Measurements from ENCODE around the gene LIN7B.

Gene LIN7B

GRCh38 chr19:49128545-49129237 lies 14.5 kb downstream of the LIN7B start:
- Histone ChIP-seq H3K4me3 (peak overlapping the region; percentile 92), H3K27ac (peak overlapping the region; percentile 89), H3K9ac (ENCODE audit: insufficient read length) (peak overlapping the region; percentile 72), H3K9me3 (ENCODE audit: low read depth, low read length) (no peaks in the 10 kb centered on the region), H3K36me3 (ENCODE audit: insufficient read depth, low read length) (peaks cover 32% of the 10 kb centered on the region)
- no peak for DNase-seq (ENCODE audit: low read depth, low spot score)
- no peak for TF ChIP-seq FOXP2 (optimal IDR thresholded peaks at IDR 0.05; ENCODE audit: control extremely low read depth, extremely low read length, insufficient read depth)
- peak; percentile 58 for TF ChIP-seq POLR2AphosphoS5 (IDR thresholded peaks at IDR 0.05; ENCODE audit: borderline replicate concordance, low read depth, low read length)

DNA sequence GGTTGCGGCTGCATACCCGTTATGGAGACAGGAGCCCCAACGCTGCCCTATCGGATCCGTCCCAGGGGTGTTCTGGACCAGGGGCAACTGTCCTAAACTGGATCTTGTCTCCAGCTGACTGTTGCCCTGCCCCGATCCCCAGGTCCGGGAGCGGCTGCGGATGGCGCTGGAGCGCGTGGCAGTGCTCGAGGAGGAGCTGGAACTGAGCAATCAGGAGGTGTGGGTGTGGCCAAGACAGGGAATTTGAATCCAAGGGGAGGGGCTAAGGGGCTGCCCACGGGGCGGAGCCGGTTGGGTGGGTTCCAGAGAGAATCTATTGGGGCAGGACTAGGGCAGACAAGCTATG lies 15.0 kb downstream of the LIN7B start:
- Histone ChIP-seq H3K27ac (peak overlapping the region; percentile 89), H3K4me3 (peak overlapping the region; percentile 92), H3K36me3 (ENCODE audit: insufficient read depth, low read length) (peaks cover 38% of the 10 kb centered on the region), H3K9ac (ENCODE audit: insufficient read length) (peak overlapping the region; percentile 72), H3K9me3 (ENCODE audit: low read depth, low read length) (no peaks in the 10 kb centered on the region)
- TF ChIP-seq EZH2 (IDR thresholded peaks at IDR 0.05) (no peak), POLR2AphosphoS5 (IDR thresholded peaks at IDR 0.05; ENCODE audit: borderline replicate concordance, low read depth, low read length) (peak; percentile 51; the same call in 1 of the 2 replicates), FOXP2 (optimal IDR thresholded peaks at IDR 0.05; ENCODE audit: control extremely low read depth, extremely low read length, insufficient read depth) (no peak)
- DNase-seq (ENCODE audit: low read depth, low spot score): no peak

GRCh38 chr19:49130325-49130724 lies 16.2 kb downstream of the LIN7B start:
- no peak overlapping the region for H3K9ac ChIP-seq (ENCODE audit: insufficient read length)
- peaks cover 49% of the 10 kb centered on the region for H3K36me3 ChIP-seq (ENCODE audit: insufficient read depth, low read length)
- TF ChIP-seq FOXP2 (optimal IDR thresholded peaks at IDR 0.05; ENCODE audit: control extremely low read depth, extremely low read length, insufficient read depth) (no peak), POLR2AphosphoS5 (IDR thresholded peaks at IDR 0.05; ENCODE audit: borderline replicate concordance, low read depth, low read length) (no peak), EZH2 (IDR thresholded peaks at IDR 0.05) (no peak)
- H3K27ac ChIP-seq: no peak overlapping the region
- H3K9me3 ChIP-seq (ENCODE audit: low read depth, low read length): no peaks in the 10 kb centered on the region
- DNase-seq (ENCODE audit: low read depth, low spot score): no peak
- no peak overlapping the region for H3K4me3 ChIP-seq

DNA sequence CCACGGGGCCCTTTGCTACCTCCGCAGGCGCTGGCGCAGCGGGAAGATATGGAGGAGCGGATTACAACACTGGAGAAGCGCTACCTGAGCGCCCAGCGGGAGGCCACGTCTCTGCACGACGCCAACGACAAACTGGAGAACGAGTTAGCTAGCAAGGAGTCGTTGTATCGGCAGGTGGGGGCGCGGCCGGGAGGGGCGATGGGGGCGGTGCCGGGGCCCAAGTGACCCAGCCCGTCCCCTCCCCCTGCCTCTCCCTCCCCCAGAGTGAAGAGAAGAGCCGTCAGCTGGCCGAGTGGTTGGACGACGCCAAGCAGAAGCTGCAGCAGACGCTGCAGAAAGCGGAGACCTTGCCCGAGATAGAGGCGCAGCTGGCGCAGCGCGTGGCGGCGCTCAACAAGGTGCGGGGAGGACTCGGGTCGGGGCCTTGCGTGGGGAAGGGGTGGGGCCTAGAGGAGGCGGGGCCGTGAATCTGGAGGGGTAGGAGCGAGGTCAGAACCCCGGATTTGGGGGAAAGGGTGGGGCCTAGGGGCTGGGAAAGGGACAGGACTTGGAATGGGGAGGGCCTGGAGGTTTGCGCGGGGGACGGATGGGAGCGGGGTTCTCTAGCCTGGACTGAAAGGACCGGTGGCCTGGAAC lies 18.9 kb downstream of the LIN7B start:
- DNase-seq (ENCODE audit: low read depth, low spot score): no peak

GRCh38 chr19:49133621-49134454 lies 19.7 kb downstream of the LIN7B start:
- Histone ChIP-seq H3K9me3 (ENCODE audit: low read depth, low read length) (no peaks in the 10 kb centered on the region), H3K4me3 (no peak overlapping the region), H3K27ac (no peak overlapping the region), H3K36me3 (ENCODE audit: insufficient read depth, low read length) (peaks cover 67% of the 10 kb centered on the region), H3K9ac (ENCODE audit: insufficient read length) (no peak overlapping the region)
- DNase-seq (ENCODE audit: low read depth, low spot score): no peak
- TF ChIP-seq FOXP2 (optimal IDR thresholded peaks at IDR 0.05; ENCODE audit: control extremely low read depth, extremely low read length, insufficient read depth): no peak
- TF ChIP-seq EZH2 (IDR thresholded peaks at IDR 0.05): no peak
- TF ChIP-seq POLR2AphosphoS5 (IDR thresholded peaks at IDR 0.05; ENCODE audit: borderline replicate concordance, low read depth, low read length): no peak

More for the DNA sequence above, 18.9 kb downstream of the LIN7B start:
- H3K36me3 ChIP-seq (ENCODE audit: insufficient read depth, low read length): peaks cover 67% of the 10 kb centered on the region
- TF ChIP-seq FOXP2 (optimal IDR thresholded peaks at IDR 0.05; ENCODE audit: control extremely low read depth, extremely low read length, insufficient read depth): no peak
- TF ChIP-seq POLR2AphosphoS5 (IDR thresholded peaks at IDR 0.05; ENCODE audit: borderline replicate concordance, low read depth, low read length): no peak
- no peak for TF ChIP-seq EZH2 (IDR thresholded peaks at IDR 0.05)
- no peak overlapping the region for H3K27ac ChIP-seq
- H3K4me3 ChIP-seq: no peak overlapping the region
- H3K9ac ChIP-seq (ENCODE audit: insufficient read length): no peak overlapping the region
- no peaks in the 10 kb centered on the region for H3K9me3 ChIP-seq (ENCODE audit: low read depth, low read length)

DNA sequence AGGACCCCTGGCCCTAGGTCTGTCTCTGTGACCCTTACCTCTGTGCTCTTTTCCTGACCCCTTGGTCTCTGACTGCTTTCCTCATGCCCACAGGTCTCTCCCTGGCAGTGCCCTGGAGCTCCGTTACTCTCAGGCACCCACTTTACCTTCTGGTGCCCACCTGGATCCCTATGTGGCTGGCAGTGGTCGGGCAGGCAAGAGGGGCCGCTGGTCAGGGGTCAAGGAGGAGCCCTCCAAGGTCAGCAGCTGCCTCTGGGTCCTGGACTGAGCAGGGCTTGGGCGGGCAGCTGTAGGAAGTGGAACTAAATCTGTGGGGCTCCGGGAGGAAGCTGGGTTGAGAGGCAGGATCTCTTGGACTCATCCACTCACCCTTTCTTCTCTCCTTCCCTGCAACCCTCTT lies 21.5 kb downstream of the LIN7B start:
- H3K36me3 ChIP-seq (ENCODE audit: insufficient read depth, low read length): peaks cover 62% of the 10 kb centered on the region
- TF ChIP-seq POLR2AphosphoS5 (IDR thresholded peaks at IDR 0.05; ENCODE audit: borderline replicate concordance, low read depth, low read length) (no peak), FOXP2 (optimal IDR thresholded peaks at IDR 0.05; ENCODE audit: control extremely low read depth, extremely low read length, insufficient read depth) (no peak), EZH2 (IDR thresholded peaks at IDR 0.05) (no peak)
- DNase-seq (ENCODE audit: low read depth, low spot score): no peak
- H3K9ac ChIP-seq (ENCODE audit: insufficient read length): no peak overlapping the region
- H3K9me3 ChIP-seq (ENCODE audit: low read depth, low read length): no peaks in the 10 kb centered on the region
- peak overlapping the region; percentile 68; the same call in 1 of the 2 replicates for H3K27ac ChIP-seq
- H3K4me3 ChIP-seq: no peak overlapping the region

- TF ChIP-seq EZH2 (IDR thresholded peaks at IDR 0.05): no peak
- Histone ChIP-seq H3K36me3 (ENCODE audit: insufficient read depth, low read length) (peaks cover 59% of the 10 kb centered on the region), H3K9ac (ENCODE audit: insufficient read length) (no peak overlapping the region), H3K27ac (no peak overlapping the region), H3K4me3 (no peak overlapping the region), H3K9me3 (ENCODE audit: low read depth, low read length) (no peaks in the 10 kb centered on the region)
- no peak for DNase-seq (ENCODE audit: low read depth, low spot score)
These were observed 22.6 kb downstream of the LIN7B start for GRCh38 chr19:49136771-49137171.

DNA sequence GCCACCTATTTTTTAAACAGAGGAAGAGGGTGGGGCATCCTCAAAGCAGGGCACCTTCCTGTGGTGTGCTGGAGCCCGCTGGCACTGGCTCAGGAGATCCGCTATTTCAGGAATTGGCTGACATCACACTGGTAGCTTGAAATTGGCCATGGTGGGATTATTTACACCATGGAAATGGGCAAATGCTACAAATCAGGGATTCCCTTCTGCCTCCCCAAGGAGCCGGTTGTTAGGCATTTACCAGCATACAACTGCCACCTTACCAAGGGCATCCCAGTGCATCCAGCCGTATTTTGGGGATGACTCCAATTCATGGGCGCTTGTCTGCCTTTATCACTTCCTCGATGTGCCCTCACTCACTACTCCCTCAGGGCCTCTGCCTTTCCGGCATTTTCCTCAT lies 26.8 kb downstream of the LIN7B start:
- Histone ChIP-seq H3K9me3 (ENCODE audit: low read depth, low read length) (no peaks in the 10 kb centered on the region), H3K9ac (ENCODE audit: insufficient read length) (no peak overlapping the region), H3K27ac (no peak overlapping the region), H3K36me3 (ENCODE audit: insufficient read depth, low read length) (peaks cover 37% of the 10 kb centered on the region), H3K4me3 (no peak overlapping the region)
- TF ChIP-seq FOXP2 (optimal IDR thresholded peaks at IDR 0.05; ENCODE audit: control extremely low read depth, extremely low read length, insufficient read depth) (no peak), EZH2 (IDR thresholded peaks at IDR 0.05) (no peak), POLR2AphosphoS5 (IDR thresholded peaks at IDR 0.05; ENCODE audit: borderline replicate concordance, low read depth, low read length) (no peak)
- no peak for DNase-seq (ENCODE audit: low read depth, low spot score)
